Suppressor macrophage treated with lipopolysaccharide for 4 hours (primary cell): Measurements from ENCODE around the gene SIRPD.
"Not testable (repeated sequence)": the region's sequence is repeated elsewhere in the genome, so short reads cannot be mapped to it uniquely, and the experiment has no call there.

Experiments used
- DNase-seq: peaks from one replicate; pipeline ENCODE4 v3.0.0-alpha.2; 2020

The SIRPD gene

DNA sequence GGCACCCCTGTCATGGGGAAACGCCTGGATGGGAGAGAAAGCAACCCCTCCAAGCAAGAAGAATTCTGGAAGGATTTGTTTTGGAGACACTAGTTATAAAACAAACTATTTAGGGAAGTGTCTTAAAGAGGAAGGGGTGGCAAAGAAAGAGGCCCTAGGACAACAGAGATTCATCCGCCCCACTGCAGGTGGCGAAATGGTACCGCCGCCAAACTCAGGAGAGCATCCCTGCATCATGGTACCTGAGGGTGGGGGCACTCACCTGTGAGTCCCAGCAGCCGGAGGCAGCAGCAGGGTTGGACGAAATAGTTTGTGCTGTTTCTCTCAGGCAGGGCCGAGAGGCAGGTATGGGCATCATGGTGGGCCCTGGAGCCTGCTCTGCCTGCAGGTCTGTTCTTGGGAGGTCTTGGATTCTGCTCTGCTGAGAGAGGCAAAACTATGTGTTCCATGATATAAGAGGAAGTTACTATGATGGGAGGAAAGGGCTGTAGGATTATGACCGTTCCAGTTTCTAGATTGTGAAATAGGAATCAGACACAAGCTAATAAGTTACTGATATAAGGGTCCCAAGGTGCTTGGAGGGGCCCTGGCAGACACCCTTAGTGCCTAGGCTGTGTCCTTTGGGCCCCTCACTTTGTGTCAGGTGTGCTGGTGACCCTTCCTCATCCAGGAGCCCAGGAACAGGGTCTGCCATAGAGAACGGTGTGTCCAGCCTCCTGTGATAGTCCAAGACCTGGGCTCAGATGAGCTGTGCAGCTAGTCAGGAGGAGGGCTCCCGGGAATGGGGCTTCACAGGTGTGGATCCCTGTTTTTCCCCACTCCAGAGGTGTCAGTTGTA, 20.4 kb downstream of the SIRPD start:
- DNase-seq: peak; percentile 81

DNA sequence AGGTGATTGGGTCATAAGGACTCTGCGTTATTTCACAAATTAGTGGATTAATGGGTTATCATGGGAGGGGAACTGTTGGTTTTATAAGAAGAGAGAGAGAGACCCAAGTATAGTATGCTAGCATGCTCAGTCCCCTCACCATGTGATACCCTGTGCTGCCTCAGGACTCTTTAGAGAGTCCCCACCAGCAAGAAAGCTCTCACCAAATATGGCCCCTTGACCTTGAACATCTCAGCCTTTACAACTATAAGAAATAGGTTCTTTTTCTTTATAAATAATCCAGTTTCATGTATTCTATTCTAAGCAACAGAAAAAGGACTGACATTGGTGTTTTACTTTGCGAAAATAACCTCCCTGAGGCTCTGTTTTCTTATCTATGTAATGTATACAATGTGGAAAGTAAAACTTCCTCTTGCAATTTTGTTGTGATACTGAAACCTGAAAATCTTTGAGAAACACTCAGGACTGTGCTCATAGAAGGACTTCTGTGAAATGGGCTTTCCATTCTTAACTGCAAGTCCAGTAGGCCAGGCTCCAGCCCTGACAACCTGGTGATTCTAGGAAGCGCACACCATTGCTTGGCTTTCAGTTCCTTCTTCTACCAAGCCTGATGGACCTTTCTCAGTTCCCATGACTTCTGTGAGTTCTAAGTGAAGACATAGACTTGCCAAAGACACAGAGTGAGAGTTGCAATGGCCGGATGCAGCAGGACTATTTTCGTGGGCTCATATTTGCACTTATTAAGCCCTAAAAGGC, 21.9 kb downstream of the SIRPD start:
- peak; percentile 93 for DNase-seq

DNA sequence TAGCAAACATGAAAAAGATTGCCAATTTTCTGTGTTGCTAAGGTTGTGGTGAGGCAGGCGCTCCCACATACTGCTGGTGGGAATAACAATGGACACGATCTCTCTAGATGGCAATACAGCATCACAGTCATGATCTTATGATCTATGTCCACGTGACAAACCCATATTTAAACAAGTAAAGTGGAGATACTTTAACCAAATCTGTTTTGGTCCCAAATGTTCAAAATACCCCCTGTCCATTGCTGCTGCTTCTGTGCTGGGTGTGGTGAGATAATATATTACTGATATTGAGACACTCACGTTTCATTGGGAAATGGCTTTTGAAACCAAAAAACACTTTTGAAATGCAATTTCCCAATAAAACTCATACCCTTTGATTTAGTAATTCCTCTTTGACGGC, 23.0 kb downstream of the SIRPD start:
- DNase-seq: peak; percentile 77

DNA sequence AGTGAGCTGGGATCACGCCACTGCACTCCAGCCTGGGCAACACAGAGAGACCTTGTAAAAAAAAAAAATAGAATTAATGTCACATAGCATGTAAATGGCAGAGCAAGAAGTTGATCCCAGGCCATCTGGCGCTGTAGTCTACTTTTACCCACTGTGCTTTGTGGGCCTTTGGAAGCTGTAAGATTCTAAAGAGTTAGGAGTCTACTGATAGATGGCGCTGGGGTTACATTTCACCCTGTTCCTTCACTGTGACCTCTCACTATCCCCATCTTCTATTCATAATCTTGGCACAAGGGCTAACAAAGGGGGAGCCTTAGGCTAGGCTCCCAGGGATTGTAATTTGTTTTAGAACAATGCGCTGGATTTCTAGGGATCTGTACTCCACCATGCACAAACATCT, 24.4 kb downstream of the SIRPD start:
- no peak for DNase-seq

DNA sequence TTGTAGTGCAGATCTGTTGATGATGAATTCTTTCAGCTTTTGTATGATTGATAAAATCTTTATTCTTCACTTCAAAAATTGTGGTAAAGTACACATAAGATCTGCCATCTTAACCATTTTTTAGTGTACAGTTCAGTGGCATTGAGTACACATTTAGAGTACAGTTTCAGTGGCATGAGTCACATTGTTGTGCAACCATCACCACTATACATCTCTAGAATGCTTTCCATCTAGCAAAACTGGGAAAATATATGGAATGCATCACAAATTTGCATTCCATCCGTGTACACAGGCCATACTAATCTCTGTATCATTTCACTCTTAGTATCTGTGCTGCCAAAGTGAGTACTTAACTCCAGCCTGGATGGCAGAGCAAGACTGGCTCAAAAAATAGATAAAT, 28.7 kb downstream of the SIRPD start:
- peak; percentile 57 for DNase-seq

DNA sequence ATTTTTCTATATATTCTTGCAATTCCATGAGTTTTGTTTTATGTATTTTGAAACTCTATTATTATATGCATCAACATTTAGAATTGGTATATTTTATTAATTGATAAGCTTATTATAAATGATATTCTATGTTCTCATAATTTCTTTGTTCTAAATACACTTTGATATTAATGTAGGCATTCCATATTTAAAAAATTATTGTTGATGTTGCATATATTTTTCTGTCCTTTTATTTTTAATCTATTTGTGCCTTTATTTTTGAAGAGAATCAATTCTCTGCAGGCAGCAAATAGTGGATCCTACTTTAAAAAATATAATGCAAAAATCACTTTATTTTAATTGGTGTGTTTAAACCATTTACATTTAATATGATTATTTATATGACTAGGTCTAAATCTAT, 29.6 kb downstream of the SIRPD start:
- no peak for DNase-seq

DNA sequence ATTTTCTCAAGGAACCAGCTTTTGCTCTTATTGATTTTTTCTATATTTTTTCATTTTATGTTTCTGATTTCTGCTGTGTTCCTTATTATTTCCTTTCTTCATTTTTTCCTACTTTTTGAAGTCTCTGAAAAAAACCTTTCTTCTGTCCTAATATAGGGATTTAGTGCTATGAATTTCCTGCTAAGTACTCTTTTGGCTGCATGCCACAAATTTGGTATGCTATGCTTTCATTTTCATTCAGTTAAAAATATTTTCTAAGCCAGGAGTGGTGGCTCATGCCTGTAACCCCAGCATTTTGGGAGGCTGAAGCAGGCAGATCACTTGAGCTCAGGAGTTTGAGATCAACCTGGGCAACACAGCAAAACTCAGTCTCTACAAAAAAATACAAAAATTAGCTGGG, 30.6 kb downstream of the SIRPD start:
- DNase-seq: peak; percentile 59

DNA sequence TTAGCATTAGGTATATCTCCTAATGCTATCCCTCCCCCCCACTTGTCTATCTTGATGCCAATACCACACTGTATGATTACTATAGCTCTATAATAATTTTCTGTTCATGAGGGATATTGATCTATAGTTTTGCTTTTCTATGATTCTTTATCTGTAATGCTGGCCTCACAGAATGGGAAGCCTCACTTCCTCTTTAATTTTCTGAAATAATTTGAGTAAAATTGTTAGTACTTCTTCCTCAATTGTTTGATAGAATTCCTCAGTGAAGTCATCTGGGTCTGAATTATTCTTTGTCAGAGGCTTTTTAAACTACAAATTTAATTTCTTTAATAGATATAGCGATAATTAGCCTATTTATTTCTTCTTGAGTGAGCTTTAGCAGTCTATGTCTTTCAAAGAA, 31.2 kb downstream of the SIRPD start:
- DNase-seq: peak; percentile 43

DNA sequence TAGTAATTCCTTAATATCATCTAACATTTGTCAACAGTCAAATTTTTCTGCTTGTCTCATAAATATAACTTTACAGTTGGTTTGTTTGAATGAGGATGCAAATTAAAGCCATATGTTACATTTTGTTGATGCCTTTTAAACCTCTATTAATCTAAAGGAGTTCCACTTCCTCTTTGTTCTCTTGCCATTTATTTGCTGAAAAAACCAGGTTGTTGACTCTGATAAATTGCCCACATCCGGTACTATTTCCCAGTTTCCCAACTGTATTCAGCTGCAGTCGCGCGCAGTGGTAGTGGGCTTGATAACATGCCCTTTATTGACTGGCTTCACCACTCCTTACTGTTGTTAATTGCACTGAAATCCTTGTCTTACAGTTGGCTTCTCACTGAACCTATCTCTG, 33.5 kb downstream of the SIRPD start:
- peak; percentile 48 for DNase-seq

DNA sequence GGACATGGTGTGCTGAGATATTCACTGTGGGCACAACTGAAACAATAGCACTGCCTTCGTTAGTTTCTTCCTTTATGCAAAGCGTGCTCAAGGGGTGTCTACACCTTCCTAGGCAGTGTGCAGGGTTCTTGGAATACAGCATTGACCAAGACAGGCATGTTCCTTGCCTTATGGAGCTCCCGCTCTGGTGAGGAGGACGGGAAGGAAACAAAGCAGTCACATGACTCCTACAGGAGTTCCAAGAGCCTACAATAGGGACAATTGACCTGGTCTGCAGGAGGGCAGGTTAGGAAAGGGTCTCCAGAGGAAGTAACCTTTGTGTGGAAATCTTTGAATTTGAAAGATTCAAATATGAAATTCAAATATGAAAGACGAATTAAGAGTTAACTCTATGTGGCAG, 40.5 kb downstream of the SIRPD start:
- DNase-seq: no peak

DNA sequence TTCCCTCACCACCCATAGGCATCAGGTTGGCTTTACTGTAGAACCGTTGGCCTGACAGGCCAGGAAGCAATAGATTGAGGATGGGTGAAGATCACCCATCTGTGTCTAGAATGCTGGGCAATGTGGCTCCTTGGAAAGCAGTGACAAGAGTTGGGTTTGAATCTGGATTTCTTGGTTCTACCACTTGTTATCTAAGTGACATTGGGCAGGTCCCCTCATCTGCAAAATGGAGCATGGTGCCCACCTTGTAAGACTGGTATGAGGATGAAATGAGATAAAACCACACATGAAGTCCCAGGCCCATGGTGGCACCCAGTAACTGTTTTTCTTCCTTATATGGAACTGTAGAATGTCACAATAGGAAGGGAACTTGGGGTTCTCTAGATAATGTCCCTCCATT, 43.7 kb downstream of the SIRPD start:
- no peak for DNase-seq

DNA sequence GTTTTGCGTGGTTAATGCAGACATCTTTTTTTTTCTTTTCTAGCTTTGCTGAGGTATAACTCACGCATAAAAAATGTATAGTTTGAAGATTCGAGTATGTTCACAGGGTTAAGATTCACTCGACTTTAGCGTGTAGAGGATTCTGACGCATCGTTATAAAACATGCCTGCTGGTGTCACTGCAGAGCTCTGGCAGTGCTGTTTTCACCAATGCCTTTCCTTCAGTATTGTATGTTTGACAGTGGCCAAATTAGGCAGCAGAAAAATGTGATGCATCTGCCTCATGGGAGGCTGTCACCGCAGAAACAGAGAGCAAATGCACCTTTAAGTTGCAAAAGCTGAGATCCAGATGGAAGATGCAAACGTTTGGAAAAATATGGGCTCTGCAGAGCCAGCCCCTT, 48.3 kb downstream of the SIRPD start:
- DNase-seq: peak; percentile 63

DNA sequence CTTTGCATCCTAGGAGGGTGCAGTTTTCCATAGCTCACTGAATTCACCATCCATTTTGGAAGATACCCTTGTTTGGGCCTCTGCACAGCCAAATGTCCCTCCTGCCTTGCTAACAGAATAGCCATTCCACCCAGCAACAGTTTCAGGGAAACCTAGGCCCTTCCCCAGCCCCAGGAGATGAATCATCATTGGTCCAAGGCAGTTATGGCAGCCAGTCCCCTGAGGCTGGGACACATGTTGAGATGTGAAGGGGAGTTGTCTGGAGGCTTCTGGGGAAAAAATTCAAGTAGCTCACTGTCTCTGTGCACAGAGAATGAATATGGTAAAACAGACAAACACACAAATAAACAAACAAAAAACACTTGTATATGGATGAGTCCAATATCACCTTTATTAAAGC, 48.9 kb downstream of the SIRPD start:
- no peak for DNase-seq

DNA sequence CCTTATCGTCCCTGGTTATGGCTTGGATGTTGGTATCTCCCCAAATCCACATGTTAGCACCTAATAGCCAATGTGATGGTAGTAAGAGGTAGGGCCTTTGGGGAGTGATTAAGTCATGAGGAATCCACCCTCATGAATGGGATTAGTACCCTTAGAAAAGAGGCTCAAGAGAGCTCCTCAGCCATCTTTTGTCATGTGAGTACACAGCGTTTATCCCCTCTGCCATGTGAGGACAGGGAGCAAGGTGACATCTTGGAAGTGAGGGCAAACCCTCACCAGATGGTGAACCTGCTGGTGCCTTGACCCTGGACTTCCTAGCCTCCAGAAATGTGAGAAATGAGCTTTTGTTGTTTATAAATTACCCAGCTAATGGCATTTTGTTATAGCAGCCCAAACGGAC, 50.2 kb downstream of the SIRPD start:
- DNase-seq: no peak

DNA sequence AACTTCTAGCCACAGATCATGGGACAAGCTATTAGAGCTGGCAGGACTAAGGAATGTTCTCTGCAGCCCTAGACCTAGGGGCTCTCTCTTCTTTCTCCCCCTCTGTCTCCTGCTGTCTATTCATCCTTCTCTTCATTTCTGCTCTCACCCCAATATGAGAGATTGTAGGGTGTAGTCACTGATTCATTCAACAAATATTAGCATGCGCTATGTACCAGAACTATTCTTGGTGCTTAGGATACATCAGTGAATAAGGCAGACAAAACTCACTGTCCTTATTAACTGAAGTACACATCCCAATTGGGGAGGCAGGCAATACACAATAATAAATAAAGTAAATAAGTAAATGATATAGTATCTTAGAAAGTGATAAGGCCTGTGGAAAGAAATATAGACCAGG, 51.6 kb downstream of the SIRPD start:
- no peak for DNase-seq

DNA sequence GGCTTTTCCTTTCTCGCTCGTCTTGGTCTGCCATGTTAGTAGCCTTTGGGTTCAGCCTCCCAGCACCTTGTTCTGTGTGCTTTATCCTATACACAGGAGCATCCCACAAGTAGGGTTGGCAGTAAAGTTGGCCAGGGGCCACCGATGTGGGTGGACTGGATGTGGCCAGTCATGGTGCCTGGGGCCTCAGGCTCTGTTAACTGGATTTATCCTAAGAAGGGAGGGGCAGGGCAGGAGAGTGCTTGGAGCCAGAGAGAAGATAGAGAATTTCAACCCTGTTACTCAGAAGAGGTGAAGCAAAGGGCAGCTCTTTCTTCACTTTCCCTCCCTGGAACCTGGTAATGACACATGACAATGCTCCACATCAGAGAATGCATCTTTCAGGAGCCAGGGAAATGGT, 52.1 kb downstream of the SIRPD start:
- no peak for DNase-seq

DNA sequence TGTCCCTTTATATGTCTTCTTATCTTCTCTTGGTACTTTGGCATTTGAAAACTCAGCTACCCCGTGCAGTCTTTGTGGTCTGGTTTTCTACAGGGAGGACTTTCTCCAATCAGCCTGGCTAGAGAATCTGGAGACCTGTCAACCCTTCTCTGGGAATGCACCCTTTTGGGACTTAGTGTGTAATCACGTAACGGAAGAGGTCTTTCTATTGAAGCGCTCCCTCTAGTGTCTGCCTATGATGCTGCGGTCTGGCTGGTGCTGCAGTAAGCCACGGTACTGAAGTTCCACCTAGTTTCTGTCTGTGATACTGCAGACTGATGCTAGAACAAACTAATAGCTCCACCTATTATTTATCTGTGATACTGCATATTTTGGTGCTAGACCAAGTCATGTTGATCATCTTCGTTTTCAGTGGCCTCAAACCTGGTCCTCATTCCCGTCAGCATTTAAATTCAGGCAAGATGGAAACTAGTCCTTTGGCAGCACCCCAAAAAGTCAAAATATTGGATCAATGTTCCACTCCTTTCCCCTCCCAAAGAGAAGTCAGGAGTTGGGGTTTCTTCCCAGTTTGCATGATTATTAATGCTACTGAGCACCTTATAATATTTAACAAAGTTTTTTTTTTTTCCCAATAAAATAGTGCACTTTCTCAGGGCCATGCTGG, 53.8 kb downstream of the SIRPD start:
- DNase-seq: peak; percentile 95

DNA sequence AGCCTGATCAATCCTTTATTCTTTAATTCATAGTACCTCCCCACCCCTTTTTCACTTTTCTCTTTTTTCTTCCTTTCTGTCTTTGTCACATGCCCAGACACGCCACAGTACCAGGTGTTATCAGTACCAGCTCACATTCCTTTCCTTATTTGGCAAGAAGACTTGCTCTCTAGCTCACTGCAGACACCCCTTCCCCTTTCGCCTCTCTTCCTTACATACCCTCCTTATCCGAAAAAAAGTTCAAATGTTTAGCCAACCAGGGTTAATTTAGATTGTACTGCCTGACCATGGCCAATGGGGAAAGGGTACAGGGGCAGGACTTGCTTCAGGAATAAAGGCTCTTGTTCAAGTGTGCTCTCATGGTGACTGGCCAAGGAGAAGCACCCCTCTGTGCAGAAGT, 57.0 kb downstream of the SIRPD start:
- no peak for DNase-seq

DNA sequence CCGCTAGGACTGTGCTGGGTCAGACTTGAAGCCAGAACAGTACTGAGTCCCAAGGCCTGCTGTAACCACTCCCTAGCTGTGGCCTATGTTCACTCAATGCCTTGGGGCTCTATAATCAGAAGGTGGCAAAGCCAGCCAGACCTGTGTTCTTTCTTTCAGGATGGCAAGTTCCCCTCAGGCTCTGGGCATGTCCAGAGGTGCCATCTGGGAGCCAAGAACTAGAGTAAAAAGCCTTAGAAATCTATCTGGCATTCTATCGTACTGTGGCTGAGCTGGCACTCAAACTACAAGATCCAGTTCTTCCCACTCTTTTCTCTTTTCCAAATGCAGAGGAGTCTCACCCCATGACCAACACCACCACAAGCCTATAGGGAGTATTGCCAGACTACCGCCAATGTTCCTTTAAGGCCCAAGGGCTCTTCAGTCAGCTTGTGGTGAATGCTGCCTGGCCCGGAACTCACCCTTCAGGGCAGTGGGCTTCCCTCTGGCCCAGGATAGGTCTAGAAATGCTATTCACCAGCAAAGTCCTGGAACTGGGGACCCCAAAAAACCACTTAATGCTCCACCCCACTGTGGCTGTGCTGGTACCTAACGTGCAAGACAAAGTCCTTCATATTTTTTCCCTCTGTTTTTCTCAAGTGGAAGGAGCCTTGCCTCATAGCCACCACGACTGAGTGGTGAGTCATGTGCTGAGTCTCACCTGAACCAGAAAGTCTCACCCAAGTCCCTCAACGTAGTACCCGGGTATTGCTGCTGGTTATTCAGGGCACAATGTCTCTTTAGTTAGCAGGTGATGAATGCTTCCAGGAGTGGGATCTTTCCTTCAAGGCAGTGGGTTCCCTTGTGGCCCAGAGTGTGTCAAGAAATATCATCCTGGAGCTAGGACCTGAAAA, 57.7 kb downstream of the SIRPD start:
- no peak for DNase-seq

DNA sequence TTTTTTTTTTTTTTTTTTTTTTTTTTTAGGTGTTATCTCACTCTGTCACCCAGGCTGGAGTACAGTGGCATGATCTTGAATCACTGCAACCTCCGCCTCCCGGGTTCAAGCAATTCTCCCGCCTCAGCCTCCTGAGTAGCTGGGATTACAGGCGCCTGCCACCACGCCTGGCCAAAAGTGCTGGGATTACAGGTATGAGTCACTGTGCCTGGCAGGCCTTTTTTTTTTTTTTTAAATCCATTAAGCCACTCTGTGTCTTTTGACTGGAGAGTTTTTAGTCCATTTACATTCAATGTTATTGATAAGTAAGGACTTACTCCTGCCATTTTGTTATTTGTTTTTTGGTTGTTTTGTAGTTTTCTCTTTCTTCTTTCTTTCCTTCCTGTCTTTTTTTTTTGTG, 60.1 kb downstream of the SIRPD start:
- not testable (repeated sequence) for DNase-seq

DNA sequence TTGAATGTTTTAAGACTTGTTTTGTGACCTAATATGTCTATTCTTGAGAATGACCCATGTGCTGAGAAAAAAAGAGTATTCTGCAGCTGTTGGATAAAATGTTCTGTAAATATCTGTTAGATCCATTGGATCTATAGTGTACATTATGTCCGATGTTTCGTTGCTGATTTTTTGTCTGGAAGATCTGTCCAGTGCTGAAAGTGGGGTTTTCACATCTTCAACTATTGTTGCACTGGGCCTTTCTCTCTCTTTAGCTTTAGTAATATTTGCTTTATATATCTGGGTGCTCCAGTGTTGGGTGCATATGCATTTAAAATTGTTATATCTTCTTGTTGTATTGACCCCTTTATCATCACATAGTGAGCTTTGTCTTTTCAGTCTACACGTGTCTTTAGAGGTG, 60.6 kb downstream of the SIRPD start:
- DNase-seq: no peak

DNA sequence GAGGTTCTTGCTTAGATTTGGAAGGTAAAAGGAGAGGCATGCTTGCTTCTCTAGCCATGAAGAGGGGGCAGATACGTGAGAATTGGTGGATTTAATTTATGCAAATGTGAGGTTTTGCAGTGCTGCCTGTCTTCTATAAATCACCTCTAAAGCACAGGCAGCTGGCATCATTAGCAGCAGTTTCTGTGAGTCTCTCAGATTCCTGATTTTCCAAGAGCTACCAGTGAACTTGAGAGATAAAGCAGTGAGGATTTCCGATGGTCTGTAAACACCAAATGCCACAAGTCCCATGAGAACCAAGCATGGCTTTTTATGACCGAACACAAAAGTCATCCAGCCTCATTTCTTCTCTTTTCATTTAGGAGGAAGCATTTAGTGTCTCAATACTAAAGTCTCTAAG, 63.1 kb downstream of the SIRPD start:
- DNase-seq: no peak

DNA sequence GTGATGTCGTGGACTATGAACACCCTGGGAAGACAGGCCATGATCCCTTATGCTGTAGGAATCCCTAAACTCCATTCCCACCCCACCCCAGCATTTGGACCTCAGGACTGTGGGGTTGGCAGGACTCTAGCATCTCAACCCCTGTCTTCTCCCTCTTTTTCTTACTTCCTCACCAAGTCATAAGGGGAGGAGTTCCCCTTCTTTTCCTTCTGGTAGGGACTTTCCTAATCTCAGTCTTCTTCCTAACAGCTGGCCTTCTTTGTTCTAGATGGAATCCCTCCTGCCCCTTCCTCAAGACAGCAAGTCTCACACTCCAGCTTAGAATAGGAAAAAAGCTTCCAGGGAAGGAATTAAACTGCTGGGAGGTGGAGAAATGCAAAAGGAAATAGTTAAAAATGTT, 64.0 kb downstream of the SIRPD start:
- peak; percentile 26 for DNase-seq
